Measurements from ENCODE around the gene CHRNB1. TPM values are rescaled to one million over a fixed set of nuclear protein-coding genes. Genes with fewer than 3 reads are reported as not detected.
"Not testable (repeated sequence)": the region's sequence is repeated elsewhere in the genome, so short reads cannot be mapped to it uniquely, and the experiment has no call there.

CHRNB1 gene
- total RNA-seq, 1 donor from 2014 or later = 11.7 TPM

GRCh38 chr17:7482742-7483088 lies 37.9 kb downstream of the CHRNB1 start:
- Mint-ChIP-seq H3K4me3 (ENCODE audit: unreplicated experiment) (peak overlapping the region; percentile 99), H3K27ac (ENCODE audit: unreplicated experiment) (peak overlapping the region; percentile 100), H3K4me1 (ENCODE audit: low read depth, unreplicated experiment) (peaks cover 36% of the 10 kb centered on the region)
- peaks cover 54% of the 10 kb centered on the region for H3K79me2 ChIP-seq (ENCODE audit: insufficient read depth, low read length)
- H3K9me3 ChIP-seq (ENCODE audit: insufficient read depth, low read depth, low read length); H3K36me3 Mint-ChIP-seq (ENCODE audit: low read depth, unreplicated experiment); DNase-seq (ENCODE audit: low read depth); H3K36me3 ChIP-seq (ENCODE audit: insufficient read depth, low read length); FAIRE-seq; H3K9me3 Mint-ChIP-seq (ENCODE audit: unreplicated experiment); H3K27me3 ChIP-seq (ENCODE audit: insufficient read depth, low read length); H3K4me3 ChIP-seq (ENCODE audit: insufficient read depth, low read depth, low read length); H3K27me3 Mint-ChIP-seq (ENCODE audit: low read depth, unreplicated experiment); H2AFZ ChIP-seq (ENCODE audit: low read depth, low read length): not testable (repeated sequence)
- peaks cover 38% of the 10 kb centered on the region for H4K20me1 ChIP-seq (ENCODE audit: insufficient read depth, low read length)
- H3K27ac ChIP-seq (ENCODE audit: low read depth, low read length) = peak overlapping the region; percentile 98
- H3K9ac ChIP-seq (ENCODE audit: low read length) = peak overlapping the region; percentile 95
- H3K4me1 ChIP-seq (ENCODE audit: insufficient read depth, low read length) = peaks cover 37% of the 10 kb centered on the region
- peak overlapping the region; percentile 95 for H3K4me2 ChIP-seq (ENCODE audit: low read length)

- FAIRE-seq (peak; percentile 34), DNase-seq (ENCODE audit: low read depth) (peak; percentile 83)
- peaks cover 53% of the 10 kb centered on the region for H3K79me2 ChIP-seq (ENCODE audit: insufficient read depth, low read length)
- peak overlapping the region; percentile 83 for H2AFZ ChIP-seq (ENCODE audit: low read depth, low read length)
- H3K36me3 Mint-ChIP-seq (ENCODE audit: low read depth, unreplicated experiment) = peaks cover 3% of the 10 kb centered on the region
- no peak for TF ChIP-seq EZH2 (IDR thresholded peaks at IDR 0.05; ENCODE audit: insufficient read depth, low read length)
- TF ChIP-seq CTCF (IDR thresholded peaks at IDR 0.05; ENCODE audit: insufficient read depth, low read depth, low read length) = no peak
- peak overlapping the region; percentile 98 for H3K27ac ChIP-seq (ENCODE audit: low read depth, low read length)
- H3K9me3 Mint-ChIP-seq (ENCODE audit: unreplicated experiment) = no peaks in the 10 kb centered on the region
- no peaks in the 10 kb centered on the region for H3K27me3 ChIP-seq (ENCODE audit: insufficient read depth, low read length)
- H3K4me1 Mint-ChIP-seq (ENCODE audit: low read depth, unreplicated experiment) = peaks cover 32% of the 10 kb centered on the region
- peak overlapping the region; percentile 95 for H3K4me2 ChIP-seq (ENCODE audit: low read length)
- H3K9me3 ChIP-seq (ENCODE audit: insufficient read depth, low read depth, low read length) = no peaks in the 10 kb centered on the region
- peak overlapping the region; percentile 100 for H3K27ac Mint-ChIP-seq (ENCODE audit: unreplicated experiment)
- peaks cover 36% of the 10 kb centered on the region for H4K20me1 ChIP-seq (ENCODE audit: insufficient read depth, low read length)
- peaks cover 29% of the 10 kb centered on the region for H3K4me1 ChIP-seq (ENCODE audit: insufficient read depth, low read length)
- H3K27me3 Mint-ChIP-seq (ENCODE audit: low read depth, unreplicated experiment) = no peaks in the 10 kb centered on the region
- H3K4me3 ChIP-seq (ENCODE audit: insufficient read depth, low read depth, low read length) = peak overlapping the region; percentile 95
- H3K36me3 ChIP-seq (ENCODE audit: insufficient read depth, low read length) = no peaks in the 10 kb centered on the region
- H3K9ac ChIP-seq (ENCODE audit: low read length) = peak overlapping the region; percentile 95
- H3K4me3 Mint-ChIP-seq (ENCODE audit: unreplicated experiment) = peak overlapping the region; percentile 99
Observed at GRCh38 chr17:7483255-7484066, 38.6 kb downstream of the CHRNB1 start.

GRCh38 chr17:7484067-7484918 lies 39.4 kb downstream of the CHRNB1 start, which contains the start of gene POLR2A:
POLR2A (plus strand) TSS chr17:7484366.
- H4K20me1 ChIP-seq (ENCODE audit: insufficient read depth, low read length) = peaks cover 42% of the 10 kb centered on the region
- H3K9ac ChIP-seq (ENCODE audit: low read length) = peak within 1 kb of the TSS; percentile 95
- Mint-ChIP-seq H3K27me3 (ENCODE audit: low read depth, unreplicated experiment) (no peaks in the 10 kb centered on the region), H3K4me1 (ENCODE audit: low read depth, unreplicated experiment) (peaks cover 39% of the 10 kb centered on the region), H3K36me3 (ENCODE audit: low read depth, unreplicated experiment) (peaks cover 3% of the 10 kb centered on the region), H3K9me3 (ENCODE audit: unreplicated experiment) (no peaks in the 10 kb centered on the region), H3K27ac (ENCODE audit: unreplicated experiment) (peak within 1 kb of the TSS; percentile 100), H3K4me3 (ENCODE audit: unreplicated experiment) (peak within 1 kb of the TSS; percentile 99)
- DNase-seq (ENCODE audit: low read depth) (peak; percentile 93), FAIRE-seq (no peak)
- peak within 1 kb of the TSS; percentile 95 for H3K4me3 ChIP-seq (ENCODE audit: insufficient read depth, low read depth, low read length)
- H3K27ac ChIP-seq (ENCODE audit: low read depth, low read length) = peak within 1 kb of the TSS; percentile 98
- peak within 1 kb of the TSS; percentile 95 for H3K4me2 ChIP-seq (ENCODE audit: low read length)
- H3K9me3 ChIP-seq (ENCODE audit: insufficient read depth, low read depth, low read length) = no peaks in the 10 kb centered on the region
- TF ChIP-seq CTCF (IDR thresholded peaks at IDR 0.05; ENCODE audit: insufficient read depth, low read depth, low read length) (no peak), EZH2 (IDR thresholded peaks at IDR 0.05; ENCODE audit: insufficient read depth, low read length) (no peak)
- peaks cover 53% of the 10 kb centered on the region for H3K79me2 ChIP-seq (ENCODE audit: insufficient read depth, low read length)
- H3K4me1 ChIP-seq (ENCODE audit: insufficient read depth, low read length) = peaks cover 27% of the 10 kb centered on the region
- H2AFZ ChIP-seq (ENCODE audit: low read depth, low read length) = peak within 1 kb of the TSS; percentile 83
- H3K36me3 ChIP-seq (ENCODE audit: insufficient read depth, low read length) = no peaks in the 10 kb centered on the region
- H3K27me3 ChIP-seq (ENCODE audit: insufficient read depth, low read length) = no peaks in the 10 kb centered on the region
